ENCODE measurements around the gene GRWD1.

GRCh38 chr19:48483301-48483700, 37.5 kb downstream of the GRWD1 start:
- TF ChIP-seq CTCF (IDR thresholded peaks at IDR 0.05) (no peak), POLR2AphosphoS5 (IDR thresholded peaks at IDR 0.05; ENCODE audit: low read depth, low read length) (no peak)
